Thymus (tissue), 11 donors: Measurements from ENCODE around the gene SYNE3. TPM values are rescaled to one million over a fixed set of nuclear protein-coding genes. Genes with fewer than 3 reads are reported as not detected.

Experiments used
- DNase-seq, 9 donors: peaks; one replicate each; pipeline ENCODE4 v3.0.0-alpha.2; 2013; ENCODE audit warnings: low spot score in 9 of 9, low read depth in 6 of 9, missing footprints in 1 of 9
- H3K27ac ChIP-seq, 2 donors: one replicate each; pipeline ENCODE4 v1.5.1; 2013; ENCODE audit warnings: control low read depth in 1 of 2, low read depth in 1 of 2, low read length in 1 of 2, mild to moderate bottlenecking in 1 of 2, moderate library complexity in 1 of 2
- H3K27me3 ChIP-seq, 2 donors: one replicate each; pipeline ENCODE4 v1.5.1; 2013; ENCODE audit warnings: low read length in 1 of 2; ENCODE audit not compliant: control insufficient read depth in 2 of 2, insufficient read depth in 1 of 2
- H3K36me3 ChIP-seq, 2 donors: one replicate each; pipeline ENCODE4 v1.5.1; 2013; ENCODE audit warnings: low read length in 1 of 2, mild to moderate bottlenecking in 1 of 2, moderate library complexity in 1 of 2; ENCODE audit not compliant: control insufficient read depth in 2 of 2, insufficient read depth in 2 of 2
- H3K4me1 ChIP-seq, 2 donors: one replicate each; pipeline ENCODE4 v1.5.1; 2013; ENCODE audit warnings: low read length in 2 of 2; ENCODE audit not compliant: control insufficient read depth in 2 of 2, insufficient read depth in 2 of 2
- H3K4me3 ChIP-seq, 2 donors: one replicate each; pipeline ENCODE4 v1.5.1; 2013; ENCODE audit warnings: low read length in 2 of 2, control low read depth in 1 of 2, mild to moderate bottlenecking in 1 of 2
- H3K9me3 ChIP-seq, 2 donors: one replicate each; pipeline ENCODE4 v1.5.1; 2013; ENCODE audit warnings: low read length in 1 of 2, mild to moderate bottlenecking in 1 of 2; ENCODE audit not compliant: control insufficient read depth in 2 of 2, insufficient read depth in 1 of 2
- WGBS: extraction: QIAGEN DNeasy Blood & Tissue Kit; methylation state at CpG from one replicate; pipeline ENCODE4 v1.1.7; 2013; 5-methylcytosine and 5-hydroxymethylcytosine counted together
- polyA plus RNA-seq: library from polyadenylated mRNA; stranded (reverse); fragments of 200-250 nt; gene quantifications from one replicate; pipeline ENCODE4 v1.2.3, GENCODE V29; 2013
- total RNA-seq: library from RNA; stranded (reverse); fragments of 120-200 nt; gene quantifications from one replicate; pipeline ENCODE4 v1.2.4, GENCODE V29; 2013
- donor health status: healthy.

Gene SYNE3
- total and polyA plus RNA-seq, 2 donors: 1.7 to 3.1 TPM

DNA sequence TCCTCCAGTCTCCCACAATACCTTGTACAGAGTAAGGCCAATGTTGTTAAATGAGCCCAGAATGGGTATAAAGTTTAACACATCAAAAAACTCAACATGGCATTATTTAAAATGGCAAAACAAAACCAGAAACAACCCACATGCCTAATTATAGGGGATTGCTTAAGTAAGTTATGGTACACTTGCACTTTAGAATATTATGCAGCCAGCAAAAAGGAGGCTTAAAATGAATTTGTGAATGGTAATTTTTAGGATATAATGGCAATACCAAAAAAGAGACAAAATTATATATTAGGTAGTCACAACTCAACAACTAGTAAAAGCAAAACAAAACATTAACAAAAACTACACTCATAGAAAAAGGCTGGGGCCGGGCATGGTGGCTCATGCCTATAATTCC is 39.7 kb downstream of the SYNE3 start:
- Histone ChIP-seq H3K4me3 (no peak overlapping the region), H3K4me1 (peaks cover 30 to 48% of the 10 kb centered on the region in 2 donors), H3K9me3 (no peaks in the 10 kb centered on the region), H3K27ac (no peak overlapping the region), H3K27me3 (no peaks in the 10 kb centered on the region), H3K36me3 (no peaks in the 10 kb centered on the region)
- DNase-seq: no peak
- 98% methylated on average over 1 of the region's 1 CpG for WGBS

DNA sequence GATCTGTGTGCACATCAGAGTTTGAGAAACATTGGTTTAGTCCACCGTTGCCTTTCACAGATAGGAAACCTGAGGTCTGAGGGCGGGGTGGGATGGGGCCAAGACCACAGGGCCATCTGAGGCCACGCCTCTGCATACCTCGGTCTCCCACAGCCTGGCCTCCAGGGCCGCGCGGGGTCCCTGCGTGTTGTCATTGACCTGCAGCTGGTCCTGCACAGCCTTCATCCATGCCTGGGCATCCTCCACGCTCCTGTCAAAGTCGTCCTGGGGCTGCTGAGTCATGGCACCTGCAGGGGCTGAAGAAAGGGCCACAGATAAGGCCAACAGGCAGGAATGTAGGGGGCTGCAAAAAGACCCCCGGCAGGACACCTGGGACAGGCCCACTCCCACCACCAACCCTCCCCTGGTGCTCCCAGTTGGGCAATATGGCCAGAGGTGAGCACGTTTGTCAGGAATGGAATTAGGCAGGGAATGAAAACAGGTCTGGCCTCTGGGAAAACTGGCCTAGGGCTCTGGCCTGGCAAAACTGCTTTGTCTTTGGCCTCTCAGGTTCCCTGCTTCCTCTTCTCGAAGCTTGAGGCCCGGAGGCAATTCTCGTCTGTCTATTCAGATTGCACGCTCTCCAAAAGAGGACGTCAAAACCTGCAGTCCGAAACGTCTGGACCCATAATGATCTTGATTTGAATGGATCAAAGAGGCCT is 40.8 kb downstream of the SYNE3 start:
- 84% methylated on average over 19 of the region's 19 CpGs for WGBS
- no peak for DNase-seq

DNA sequence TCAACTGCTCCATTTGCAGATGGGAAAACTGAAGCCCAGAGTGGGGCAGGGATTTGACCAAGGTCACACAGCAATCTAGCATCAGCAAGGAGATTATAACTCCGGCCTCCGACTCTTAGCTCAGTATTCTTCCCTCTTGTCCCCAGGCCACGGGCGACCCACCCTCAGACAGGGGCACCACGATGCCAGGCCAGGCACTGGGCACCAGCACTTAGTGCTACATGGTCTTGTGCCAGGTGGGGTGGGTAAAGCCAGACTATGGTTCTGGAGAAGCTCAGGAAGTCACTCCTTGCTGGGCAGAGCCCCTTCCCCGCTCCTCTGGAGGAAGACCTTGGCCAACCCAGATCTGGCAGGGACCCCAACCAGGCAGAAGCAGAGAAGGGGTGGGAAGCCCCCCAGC is 41.5 kb downstream of the SYNE3 start:
- no peak for DNase-seq
- Histone ChIP-seq H3K27ac (no peak overlapping the region), H3K9me3 (no peaks in the 10 kb centered on the region), H3K4me3 (no peak overlapping the region), H3K4me1 (peaks cover 31 to 56% of the 10 kb centered on the region in 2 donors), H3K36me3 (no peaks in the 10 kb centered on the region), H3K27me3 (no peaks in the 10 kb centered on the region)
- WGBS: 98% methylated on average over 6 of the region's 6 CpGs

More for the DNA sequence above, 40.8 kb downstream of the SYNE3 start:
- no peak overlapping the region for H3K4me3 ChIP-seq
- H3K9me3 ChIP-seq: no peaks in the 10 kb centered on the region
- no peak overlapping the region for H3K27ac ChIP-seq
- H3K4me1 ChIP-seq: peaks cover 31 to 58% of the 10 kb centered on the region in 2 donors
- H3K36me3 ChIP-seq: no peaks in the 10 kb centered on the region
- H3K27me3 ChIP-seq: no peaks in the 10 kb centered on the region

- Histone ChIP-seq H3K27ac (no peak overlapping the region), H3K4me3 (no peak overlapping the region), H3K9me3 (no peaks in the 10 kb centered on the region), H3K4me1 (peaks cover 31 to 53% of the 10 kb centered on the region in 2 donors), H3K27me3 (no peaks in the 10 kb centered on the region), H3K36me3 (no peaks in the 10 kb centered on the region)
- peak in 1 of 9 donors; percentile 47 for DNase-seq
- WGBS: 85% methylated on average over 6 of the region's 6 CpGs
Observed at GRCh38 chr14:95474486-95474885, 42.0 kb downstream of the SYNE3 start.

DNA sequence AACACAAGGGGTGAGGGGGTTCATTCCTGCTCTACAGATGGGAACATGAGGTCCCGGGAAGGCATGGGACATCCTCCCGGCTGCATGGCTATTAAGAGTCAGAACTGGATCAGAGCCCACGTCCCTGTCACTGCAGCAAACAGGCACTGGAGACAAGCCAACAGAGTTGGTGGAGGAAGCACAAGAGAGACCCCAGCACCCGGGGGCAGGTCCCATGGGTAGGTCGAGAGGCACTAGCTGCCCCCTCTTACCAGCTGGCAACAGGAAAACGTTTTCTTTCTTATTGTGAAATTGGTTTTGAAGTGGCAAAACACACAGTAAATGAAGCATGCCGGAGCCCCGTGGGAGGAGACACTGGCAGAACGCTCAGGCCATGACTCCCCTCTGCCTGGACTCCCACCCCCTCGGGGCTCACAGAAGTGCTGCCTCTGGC is 43.6 kb downstream of the SYNE3 start:
- DNase-seq: peak in 2 of 9 donors; percentile 47 to 71
- Histone ChIP-seq H3K9me3 (no peaks in the 10 kb centered on the region), H3K27ac (peak overlapping the region; percentile 52 to 70), H3K4me3 (no peak overlapping the region), H3K27me3 (no peaks in the 10 kb centered on the region), H3K4me1 (peaks cover 31 to 61% of the 10 kb centered on the region in 2 donors), H3K36me3 (no peaks in the 10 kb centered on the region)
- WGBS: 25% methylated on average over 10 of the region's 10 CpGs

GRCh38 chr14:95471476-95471875 is 45.0 kb downstream of the SYNE3 start:
- no peak overlapping the region for H3K27ac ChIP-seq
- DNase-seq: no peak
- no peaks in the 10 kb centered on the region for H3K27me3 ChIP-seq
- H3K9me3 ChIP-seq: no peaks in the 10 kb centered on the region
- 97% methylated on average over 7 of the region's 7 CpGs for WGBS
- H3K36me3 ChIP-seq: no peaks in the 10 kb centered on the region
- H3K4me1 ChIP-seq: peaks cover 39 to 73% of the 10 kb centered on the region in 2 donors
- H3K4me3 ChIP-seq: no peak overlapping the region

DNA sequence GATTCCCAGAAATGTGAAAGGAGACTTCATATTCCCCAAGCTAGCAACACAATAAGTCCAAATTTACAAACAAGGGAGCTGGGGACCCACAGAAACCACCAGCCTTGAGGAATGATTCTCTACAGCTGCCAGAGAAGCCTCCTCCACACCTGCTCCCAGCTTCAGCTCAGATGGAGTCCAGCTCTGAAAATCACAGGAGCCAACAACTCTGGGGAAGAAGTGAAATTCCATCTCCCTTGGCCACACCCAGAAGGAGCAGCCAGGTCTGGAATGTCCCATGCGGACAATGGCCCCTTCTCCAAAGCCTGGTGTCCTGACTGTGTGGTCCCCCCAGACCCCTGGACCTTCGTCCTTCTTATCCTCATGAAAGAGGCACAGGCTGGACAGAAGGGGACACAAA is 45.4 kb downstream of the SYNE3 start:
- no peak overlapping the region for H3K27ac ChIP-seq
- 91% methylated on average over 2 of the region's 2 CpGs for WGBS
- no peak overlapping the region for H3K4me3 ChIP-seq
- peaks cover 0 to 2% of the 10 kb centered on the region in 2 donors for H3K9me3 ChIP-seq
- H3K27me3 ChIP-seq: no peaks in the 10 kb centered on the region
- H3K36me3 ChIP-seq: no peaks in the 10 kb centered on the region
- H3K4me1 ChIP-seq: peaks cover 42 to 76% of the 10 kb centered on the region in 2 donors
- DNase-seq: no peak

DNA sequence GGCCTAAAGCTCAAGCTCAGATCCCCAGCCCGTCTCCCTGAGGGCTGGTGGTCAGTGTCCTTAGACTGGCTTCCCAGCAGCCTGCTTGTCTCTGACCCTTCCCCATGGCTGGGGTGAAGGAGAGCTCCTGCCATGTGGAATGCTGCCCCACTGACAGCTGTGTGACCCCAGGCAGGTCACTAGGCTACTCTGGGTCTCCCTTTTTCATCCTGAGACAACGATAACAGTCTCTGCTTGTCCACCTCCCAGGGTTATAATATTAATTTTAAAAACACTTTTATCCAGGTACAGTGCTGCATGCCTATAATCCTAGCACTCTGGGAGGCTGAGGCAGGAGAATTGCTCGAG is 47.3 kb downstream of the SYNE3 start:
- H3K36me3 ChIP-seq: peaks cover 0 to 5% of the 10 kb centered on the region in 2 donors
- peaks cover 0 to 9% of the 10 kb centered on the region in 2 donors for H3K9me3 ChIP-seq
- peaks cover 51 to 83% of the 10 kb centered on the region in 2 donors for H3K4me1 ChIP-seq
- 97% methylated on average over 3 of the region's 3 CpGs for whole genome bisulfite sequencing
- no peaks in the 10 kb centered on the region for H3K27me3 ChIP-seq
- no peak for DNase-seq
- H3K4me3 ChIP-seq: no peak overlapping the region
- no peak overlapping the region for H3K27ac ChIP-seq

DNA sequence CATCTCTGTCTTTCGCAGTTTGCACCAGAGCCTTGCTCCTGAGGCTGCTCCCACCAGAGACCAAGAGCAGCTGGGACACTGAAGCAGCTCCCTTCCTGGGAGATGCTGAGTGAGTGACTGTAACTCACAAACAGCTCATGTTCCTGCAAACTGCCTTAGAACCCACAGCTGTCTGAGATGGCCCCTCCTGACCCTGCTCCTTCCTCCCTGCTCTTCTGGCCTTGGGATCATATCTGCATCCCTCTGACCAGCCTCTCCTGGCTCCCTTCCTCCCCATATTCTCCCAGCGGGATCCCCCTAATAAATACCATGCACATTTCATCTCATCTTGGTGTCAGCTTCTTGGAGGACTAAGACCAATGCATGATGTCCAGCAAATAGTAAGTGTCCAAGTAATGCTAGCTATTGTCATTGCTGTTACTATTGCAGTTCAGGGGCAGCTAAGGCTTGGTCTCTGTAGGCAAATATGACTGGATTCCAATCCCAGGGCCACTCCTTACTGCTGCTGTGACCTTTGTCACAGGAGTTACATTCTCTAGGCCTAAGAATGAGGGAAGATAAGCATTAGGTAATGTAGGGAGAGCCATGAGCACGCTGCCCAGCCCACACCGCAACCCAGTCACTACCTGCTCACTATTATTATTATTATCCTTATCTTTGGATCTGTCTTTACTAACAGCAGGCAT is 47.9 kb downstream of the SYNE3 start:
- H3K27ac ChIP-seq: no peak overlapping the region
- H3K4me1 ChIP-seq: peaks cover 52 to 83% of the 10 kb centered on the region in 2 donors
- no peaks in the 10 kb centered on the region for H3K27me3 ChIP-seq
- H3K4me3 ChIP-seq: no peak overlapping the region
- peaks cover 0 to 10% of the 10 kb centered on the region in 2 donors for H3K9me3 ChIP-seq
- DNase-seq: no peak
- WGBS: 97% methylated on average over 4 of the region's 4 CpGs
- H3K36me3 ChIP-seq: peaks cover 0 to 5% of the 10 kb centered on the region in 2 donors
